ENCODE data around the gene CROCC.
"Not testable (repeated sequence)": the region's sequence is repeated elsewhere in the genome, so short reads cannot be mapped to it uniquely, and the experiment has no call there.

Gene CROCC

GRCh38 chr1:16896316-16897055, 25.2 kb upstream of the CROCC start:
- not testable (repeated sequence) for DNase-seq

- DNase-seq, result not testable (repeated sequence)
Observed at GRCh38 chr1:16897653-16898052, 24.1 kb upstream of the CROCC start.

- DNase-seq, result not testable (repeated sequence)
Observed at GRCh38 chr1:16898298-16898697, 23.4 kb upstream of the CROCC start.

DNA sequence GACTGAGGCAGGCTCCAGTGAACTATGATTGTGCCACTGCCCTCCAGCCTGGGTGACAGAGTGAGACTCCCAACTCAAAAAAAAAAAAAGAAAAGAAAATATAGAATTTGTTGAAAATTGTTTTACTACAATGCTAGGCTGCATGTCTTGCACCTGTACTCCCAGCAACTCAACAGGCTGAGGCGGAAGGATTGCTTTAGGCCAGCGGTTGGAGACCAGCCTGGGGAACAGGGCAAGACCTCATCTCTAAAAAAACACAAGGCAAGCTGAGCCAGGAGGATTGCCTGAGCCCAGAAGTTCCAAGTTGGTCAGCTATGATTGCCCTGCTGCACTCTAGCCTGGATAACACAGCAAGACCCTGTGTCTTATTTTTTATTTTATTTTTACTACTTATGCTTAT, 22.7 kb upstream of the CROCC start:
- not testable (repeated sequence) for DNase-seq

DNA sequence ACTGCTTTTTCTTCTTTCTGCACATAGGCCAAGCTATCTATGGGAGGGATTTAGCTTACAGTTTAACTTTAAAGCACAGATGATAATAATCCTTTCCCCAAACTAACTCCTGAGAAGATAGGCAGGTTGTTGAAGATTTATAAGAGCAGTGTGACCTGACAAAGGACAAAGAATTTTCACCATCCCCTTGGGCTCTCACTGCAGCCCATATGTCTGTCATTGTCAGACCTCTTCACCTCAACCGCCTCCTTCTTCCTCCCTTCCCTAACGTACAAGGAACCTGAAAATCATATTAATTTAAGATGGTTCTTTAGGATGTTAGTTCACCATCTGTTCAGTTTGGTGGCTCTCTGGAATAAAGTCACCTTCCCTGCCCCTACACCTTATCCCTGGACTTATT, 21.0 kb upstream of the CROCC start:
- no peak for DNase-seq

DNA sequence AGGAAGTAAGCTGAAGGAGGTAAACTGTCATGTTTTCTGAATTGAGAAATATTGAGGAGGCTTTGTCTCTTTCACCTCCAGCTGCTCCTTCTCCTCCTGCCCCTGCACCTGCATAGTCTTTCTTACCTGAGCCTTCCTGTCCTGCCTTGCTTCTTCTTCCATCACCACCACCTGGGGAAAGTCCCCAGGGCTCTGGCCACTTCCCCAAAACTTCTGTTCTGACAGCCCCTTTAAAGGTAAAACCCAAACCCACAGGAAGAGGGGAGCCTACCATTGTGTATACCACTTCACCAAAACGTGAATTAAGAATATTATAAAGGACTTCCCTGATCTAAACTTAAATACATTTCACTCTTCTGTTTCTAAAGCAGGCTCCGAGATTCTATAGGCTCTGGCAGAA, 20.4 kb upstream of the CROCC start:
- DNase-seq, result not testable (repeated sequence)

DNA sequence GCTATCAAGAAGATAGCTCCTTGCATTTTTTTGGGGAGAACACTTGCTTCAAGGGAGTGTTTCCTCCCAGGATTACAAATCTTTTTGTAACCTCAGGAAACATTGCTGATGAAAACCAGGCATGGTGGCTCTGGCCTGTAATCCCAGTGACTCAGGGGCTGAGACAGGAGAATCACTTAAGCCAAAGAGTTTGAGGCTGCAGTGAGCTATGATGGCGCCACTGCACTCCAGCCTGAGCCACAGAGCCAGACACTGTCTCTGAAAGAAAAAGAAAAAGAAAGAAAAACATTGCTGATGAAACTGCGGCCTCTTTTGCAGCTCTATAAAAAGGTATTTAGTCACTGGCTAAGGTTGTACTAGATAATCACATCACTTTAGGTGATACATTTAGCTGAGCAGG, 18.7 kb upstream of the CROCC start:
- no peak for DNase-seq

GRCh38 chr1:16903458-16903796, 18.3 kb upstream of the CROCC start:
- DNase-seq, result no peak

DNA sequence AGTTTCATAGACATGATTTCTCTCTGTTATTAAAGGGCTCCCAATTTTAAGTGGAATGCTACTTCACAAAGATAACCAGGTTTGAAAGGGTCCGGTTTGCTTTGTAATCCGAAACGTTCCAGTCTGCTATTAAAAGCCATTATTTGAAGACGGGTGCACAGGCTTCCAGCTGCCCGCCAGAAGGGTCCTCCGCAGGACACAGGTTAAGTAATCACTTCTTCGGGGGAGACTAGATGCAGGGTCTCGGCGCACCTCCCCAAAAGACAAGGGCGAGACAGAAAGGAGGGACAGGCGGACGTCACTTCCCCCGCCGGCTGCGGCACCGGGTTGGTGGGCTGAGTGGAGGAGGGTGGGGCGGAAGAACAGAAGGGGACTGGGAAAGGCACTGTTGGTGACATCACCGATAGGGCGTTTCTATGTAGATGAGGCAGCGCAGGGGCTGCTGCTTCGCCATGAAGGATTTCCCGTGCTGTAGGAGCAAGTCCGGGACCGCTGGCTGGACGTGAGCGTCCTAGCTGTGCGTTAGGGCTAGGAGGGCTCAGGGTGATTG, 17.1 kb upstream of the CROCC start:
- peak; percentile 92 for DNase-seq

DNA sequence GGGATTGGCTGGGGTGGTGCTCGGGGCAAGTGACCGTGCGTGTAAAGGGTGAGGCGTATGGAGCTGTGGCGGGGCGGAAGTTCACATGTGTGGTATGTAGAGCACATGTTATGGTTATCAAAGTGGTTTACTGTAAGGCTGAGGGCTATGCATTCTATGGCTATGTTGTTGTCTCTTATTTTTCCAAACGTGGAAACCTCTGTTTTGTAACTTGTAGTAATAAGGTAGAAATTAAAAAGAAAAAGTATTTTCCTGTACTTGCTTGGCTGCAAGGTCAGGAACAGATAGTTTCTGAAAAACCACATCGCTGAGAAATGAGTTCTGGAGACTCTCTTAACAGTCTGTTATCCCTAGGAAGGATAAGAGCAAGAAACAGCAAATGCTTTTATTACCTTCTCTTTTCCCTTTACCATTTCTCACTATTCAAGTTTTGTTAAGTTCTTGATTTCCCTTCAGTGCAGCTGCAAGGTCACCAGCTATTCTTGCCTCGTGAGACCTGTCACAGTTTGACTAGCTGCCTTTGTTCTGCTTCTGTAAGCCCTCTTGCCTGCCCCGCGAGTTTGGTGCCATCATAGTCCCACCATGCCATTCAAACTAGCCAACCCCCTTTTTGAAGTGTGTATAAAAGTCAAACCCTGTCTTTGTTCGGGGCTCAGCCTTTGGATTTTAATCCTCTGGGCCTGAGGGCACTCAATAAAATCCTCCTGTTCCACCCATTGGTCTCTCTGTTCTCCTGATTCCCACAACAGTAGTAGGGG, 16.4 kb upstream of the CROCC start:
- no peak for DNase-seq

- no peak for DNase-seq
Observed at GRCh38 chr1:16905868-16906702, 15.6 kb upstream of the CROCC start.

GRCh38 chr1:16906873-16907272, 14.9 kb upstream of the CROCC start:
- no peak for DNase-seq

DNA sequence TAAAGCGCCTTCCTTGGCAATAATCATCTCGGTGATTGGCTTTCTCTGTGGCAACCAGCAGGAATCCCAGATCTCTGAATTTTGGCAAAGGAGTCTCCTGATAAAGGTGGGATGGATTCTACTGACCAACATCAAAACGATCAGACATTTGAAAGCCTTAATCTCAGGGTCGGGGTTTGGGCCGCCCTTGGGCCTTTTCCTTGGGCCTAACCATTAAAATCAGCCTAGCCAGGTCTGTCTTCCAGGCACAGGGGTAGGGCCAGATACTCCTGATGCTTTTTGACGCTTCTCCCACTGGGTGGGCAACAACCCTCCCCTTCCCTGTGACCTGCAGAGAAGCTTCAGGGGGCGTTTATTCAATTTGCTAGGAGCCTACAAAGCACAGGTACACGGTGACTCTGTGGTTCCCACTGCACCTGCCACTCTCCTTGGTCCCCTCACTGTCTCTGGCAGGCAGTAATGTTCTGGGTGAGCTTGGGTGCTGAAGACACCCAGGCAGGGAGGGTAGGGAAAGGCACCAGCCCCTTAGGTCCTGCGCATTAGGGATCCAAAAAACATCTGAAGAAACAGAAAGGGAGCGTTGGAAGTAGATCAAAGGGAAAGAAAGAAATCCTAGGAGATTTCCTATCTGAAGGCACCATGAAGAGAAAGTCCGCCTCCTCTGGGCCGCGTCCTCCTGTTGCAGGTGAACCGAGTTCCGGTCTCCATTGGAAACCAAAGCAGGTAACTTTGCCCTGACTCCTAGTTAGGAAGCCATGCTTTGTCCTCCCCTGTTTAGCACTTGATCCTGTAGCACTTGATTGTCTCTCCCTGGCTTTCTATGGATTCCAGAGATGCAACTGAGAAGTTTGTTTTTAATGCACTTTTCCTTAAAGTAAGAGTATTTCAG, 13.6 kb upstream of the CROCC start:
- no peak for DNase-seq

- DNase-seq, result not testable (repeated sequence)
Observed at GRCh38 chr1:16911851-16912721, 9.6 kb upstream of the CROCC start.

- DNase-seq, result not testable (repeated sequence)
Observed at GRCh38 chr1:16912742-16913141, 9.0 kb upstream of the CROCC start.

- no peak for DNase-seq
Observed at GRCh38 chr1:16913181-16913832, 8.4 kb upstream of the CROCC start.

- peak; percentile 98 for DNase-seq
Observed at GRCh38 chr1:16913833-16914662, 7.7 kb upstream of the CROCC start.

DNA sequence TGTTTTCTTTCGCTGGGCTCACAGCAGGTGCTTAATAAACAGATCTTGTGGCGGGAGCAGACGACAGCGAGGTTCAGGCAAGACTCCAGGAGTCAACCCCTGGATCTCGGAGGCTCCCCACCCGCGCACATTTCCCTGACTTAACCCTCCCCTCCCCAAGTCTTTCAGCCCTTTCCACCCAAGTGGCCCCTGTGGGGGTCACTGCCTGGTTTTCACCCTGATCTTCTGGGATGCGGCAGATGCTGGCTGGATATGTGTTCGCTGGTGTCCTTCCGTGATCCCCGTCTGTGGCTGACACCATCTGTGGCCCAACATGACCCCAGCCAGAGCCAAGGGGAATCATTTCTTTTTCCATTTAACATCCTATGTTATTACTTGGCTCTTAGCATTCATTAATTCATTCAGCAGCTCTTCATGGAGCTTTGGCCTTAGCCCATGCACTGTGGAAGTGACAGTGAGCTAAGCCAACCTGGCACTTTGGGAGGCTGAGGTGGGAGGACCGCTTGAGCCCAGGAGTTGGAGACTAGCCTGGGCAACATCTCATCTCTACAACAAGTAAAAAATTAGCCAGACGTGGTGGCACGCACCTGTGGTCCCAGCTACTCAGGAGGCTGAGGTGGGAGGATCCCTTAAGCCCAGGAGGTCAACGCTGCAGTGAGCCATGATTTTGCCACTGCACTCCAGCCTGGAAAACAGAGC, 6.7 kb upstream of the CROCC start:
- not testable (repeated sequence) for DNase-seq

DNA sequence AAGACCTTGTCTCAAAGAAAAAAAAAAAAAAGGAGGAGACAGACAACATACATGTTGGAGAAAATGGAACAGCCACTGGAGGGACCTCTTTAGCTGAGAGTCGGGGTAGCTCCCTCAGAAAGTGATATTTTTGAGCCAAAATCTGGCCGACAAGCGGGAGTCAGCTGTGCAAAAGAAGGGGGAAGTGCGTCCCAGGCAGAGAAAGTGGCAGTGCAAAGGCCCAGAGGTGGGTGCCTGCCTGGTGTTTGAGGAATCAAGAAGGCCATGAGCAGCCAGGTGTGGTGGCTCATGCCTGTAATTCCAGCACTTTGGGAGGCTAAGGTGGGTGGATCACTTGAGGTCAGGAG, 6.1 kb upstream of the CROCC start:
- DNase-seq, result no peak

Measured in NCI-H774 (cell line).